Hematopoietic multipotent progenitor cell treated with erythropoietin and hydrocortisone succinate and interleukin-3 and kit ligand, for 6 days (in vitro differentiated cells): ENCODE data around the gene ADCK2.
A peak's percentile ranks its signal among the peaks of the same experiment; 100 is the strongest.
"Not testable (repeated sequence)": the region's sequence is repeated elsewhere in the genome, so short reads cannot be mapped to it uniquely, and the experiment has no call there.

Source experiments
- DNase-seq: peaks from one replicate; pipeline ENCODE4 v3.0.0-alpha.2; 2015

The ADCK2 gene

DNA sequence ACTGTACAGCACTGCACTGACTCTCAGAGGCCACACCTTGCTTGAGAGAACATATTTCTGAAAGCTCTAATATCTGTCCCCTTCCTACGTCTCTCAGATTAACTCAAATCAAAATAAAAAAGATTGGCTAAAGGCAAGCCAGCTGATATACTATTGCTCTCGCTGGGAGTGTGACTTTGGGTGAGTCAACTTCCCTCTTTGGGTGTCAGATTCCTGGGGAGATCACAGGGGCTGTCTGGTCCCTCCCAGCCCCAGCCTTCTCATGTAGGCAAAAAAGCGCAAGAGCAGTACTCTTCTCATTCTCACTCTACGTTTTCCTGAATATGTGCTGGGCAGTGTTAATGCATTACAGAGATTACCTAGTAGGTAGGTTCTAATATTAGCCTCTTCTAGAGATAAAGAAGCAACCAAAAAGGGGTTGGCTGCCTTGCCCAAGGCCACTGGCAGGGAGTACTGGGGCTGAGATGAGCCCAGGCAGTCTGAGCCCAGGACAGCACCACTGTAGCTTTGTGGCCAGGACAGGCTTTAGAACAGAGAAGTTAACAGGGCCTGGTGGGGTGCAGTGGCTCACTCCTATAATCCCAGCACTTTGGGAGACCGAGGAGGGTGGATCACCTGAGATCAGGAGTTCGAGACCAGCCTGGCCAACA, 23.1 kb upstream of the ADCK2 start:
- DNase-seq: no peak

DNA sequence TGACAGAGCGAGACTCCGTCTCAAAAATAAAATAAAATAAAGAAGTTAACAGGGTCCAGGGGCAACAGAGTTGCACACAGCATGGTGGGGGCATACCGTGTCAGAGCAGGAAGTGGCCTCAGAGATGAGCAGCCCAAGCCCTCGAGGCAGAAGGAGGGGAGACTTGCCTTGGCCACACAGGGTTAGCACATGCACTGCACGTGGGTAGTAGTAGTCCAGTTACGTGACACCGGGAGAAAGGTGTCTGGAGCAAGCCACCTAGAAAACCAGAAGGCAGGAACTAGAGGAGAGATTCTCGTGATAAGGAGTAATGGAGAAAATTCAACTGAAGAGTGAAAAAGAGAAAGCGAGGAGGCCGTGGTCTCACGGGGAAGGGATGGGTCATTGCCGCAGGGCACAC, 22.4 kb upstream of the ADCK2 start:
- DNase-seq: no peak

DNA sequence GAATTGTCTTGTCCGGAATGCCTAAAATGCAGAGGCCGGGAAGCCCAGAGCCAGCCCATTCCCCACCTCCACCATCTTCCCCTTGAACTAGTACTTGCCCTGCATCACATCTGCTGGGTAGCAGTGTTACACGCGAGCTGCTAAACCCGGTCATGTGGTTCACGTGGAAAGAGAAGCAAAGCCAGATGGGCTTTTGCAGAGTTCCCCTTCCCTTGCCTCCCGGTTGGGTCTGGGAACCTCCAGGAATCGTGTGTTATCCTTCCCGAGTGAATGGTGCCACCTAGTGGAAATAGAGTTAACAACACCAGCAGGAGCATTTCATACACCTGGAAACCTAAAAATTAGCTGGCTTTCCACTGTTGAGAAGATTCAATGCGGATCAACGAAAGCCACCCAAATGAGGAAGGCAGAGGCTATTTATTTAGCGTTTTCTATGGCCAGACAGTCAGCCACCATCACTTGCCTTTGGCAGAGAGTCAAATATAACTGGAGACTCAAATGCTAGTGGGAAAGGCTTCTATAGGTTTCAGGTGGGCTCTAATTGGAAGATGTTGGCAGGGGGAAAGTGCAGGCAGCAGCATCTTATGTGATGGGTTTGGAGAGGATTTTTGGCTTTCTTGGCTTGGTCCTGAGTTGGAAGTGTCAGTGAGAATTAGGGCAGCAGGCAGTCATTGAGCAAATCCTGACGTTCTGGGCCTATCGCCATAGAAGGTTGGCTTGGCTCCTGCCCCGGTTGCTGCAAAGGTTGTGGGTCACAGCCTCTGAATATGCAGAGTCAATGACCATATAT, 19.2 kb upstream of the ADCK2 start:
- DNase-seq: peak; percentile 70

DNA sequence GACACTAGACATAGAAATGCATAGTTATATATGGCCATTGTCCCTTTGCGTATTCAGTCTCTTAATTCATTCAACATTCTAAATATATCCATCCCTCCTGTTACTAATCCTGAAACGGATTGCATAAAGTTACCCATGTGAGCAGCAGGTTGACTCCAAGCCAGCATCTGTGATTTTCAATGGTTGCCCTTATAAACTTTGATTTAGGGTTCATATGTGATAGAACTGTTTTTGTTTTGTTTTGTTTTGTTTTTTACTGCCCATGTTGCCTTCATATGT, 18.7 kb upstream of the ADCK2 start:
- no peak for DNase-seq

DNA sequence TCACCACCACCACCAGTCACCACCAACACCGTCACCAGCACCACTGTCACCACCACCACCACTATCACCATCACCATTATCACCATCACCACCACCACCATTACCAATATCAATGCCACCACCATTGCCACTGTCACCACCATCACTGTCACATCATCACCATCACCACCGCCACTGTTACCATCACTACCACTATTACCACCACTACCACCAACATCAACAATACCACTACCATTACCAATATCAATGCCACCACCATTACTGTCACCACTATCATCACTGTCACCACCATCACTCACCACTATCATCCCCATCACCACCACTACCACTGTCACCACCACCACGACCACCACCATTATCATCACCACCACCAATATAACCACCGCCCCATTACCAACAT, 18.1 kb upstream of the ADCK2 start:
- DNase-seq: no peak

DNA sequence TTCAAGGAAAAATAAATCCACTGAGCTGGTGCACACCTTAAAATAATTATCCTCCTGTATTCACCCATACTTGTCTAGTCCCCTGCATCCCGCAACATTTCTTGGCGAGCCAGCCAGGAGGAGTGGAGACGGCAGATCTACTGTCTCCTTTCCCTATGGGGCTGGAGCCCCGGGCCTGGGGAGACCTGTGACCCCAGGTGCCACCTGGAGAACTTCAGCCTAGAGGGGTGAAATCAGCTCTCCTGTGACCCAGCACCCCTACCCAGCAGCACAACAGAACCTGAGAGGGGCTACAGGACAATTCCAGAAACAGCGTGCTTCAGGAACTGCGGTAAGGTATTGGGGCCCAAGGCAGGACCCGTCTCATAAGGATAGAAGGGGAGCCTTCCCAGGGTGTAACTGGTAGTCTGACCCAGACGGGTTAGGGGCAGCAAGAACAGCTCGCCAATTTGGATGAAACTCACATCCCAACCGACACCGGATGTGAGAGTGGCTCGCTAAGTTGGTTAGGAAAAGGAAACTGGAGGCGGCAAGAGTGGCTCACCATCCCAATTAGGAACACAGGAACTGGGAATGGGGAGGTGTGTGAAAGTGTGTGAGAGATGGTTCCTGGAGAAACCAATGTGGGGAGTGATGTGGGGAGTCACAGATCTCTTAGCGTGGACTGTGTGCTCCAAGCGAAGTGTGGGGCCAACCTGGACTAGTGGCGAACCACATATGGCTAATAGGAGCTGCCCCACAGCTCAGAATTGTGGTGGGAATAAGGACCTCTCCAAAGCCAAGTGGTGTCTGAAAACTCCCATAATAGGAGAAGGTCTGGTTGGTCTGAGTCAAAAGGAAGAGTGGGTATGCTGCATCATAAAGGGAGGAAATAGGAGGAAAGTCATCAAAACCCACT, 17.0 kb upstream of the ADCK2 start:
- no peak for DNase-seq

DNA sequence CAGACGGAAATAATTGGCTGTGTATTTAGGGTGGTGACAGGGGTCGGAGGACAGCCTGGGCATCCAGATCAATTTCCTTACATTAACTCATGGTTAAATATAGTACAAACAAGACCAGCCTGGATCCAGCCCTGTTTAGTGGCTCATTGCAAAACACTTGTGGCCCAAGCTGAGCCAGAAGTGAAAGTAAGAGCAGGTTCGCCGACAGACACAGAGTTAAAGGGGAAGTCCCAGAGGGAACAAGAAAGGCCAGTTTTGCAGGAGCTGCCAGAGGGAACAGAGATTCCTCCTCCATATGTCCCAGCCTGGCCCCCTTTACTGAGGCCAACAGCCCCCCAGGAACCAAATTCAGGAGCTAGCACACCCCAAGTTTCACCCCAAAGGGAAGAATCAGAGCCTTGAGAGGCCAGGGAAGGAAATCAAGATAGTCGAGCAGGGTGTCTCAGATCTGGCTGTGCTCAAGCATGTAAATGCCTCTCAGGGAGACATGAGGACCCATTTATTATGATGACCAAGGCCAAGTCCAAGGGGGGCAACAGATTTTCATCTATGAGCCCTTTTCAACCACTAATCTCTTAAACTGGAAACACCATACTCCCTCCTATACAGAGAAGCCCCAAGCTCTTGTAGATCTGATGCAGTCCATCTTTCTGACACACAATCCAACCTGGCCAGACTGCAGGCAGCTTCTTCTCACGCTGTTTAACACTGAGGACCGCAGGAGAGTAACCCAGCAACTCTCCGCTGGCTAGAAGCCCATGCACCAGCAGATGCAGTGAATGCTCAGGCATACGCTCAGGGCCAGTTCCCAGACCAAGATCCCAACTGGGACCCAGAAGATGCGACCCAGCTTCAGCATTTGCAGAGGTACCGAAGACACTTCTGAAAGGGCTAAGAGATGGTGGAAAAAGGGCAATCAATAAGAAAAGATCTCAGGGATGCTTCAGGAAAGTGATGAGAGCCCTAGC, 15.9 kb upstream of the ADCK2 start:
- DNase-seq: peak; percentile 74

DNA sequence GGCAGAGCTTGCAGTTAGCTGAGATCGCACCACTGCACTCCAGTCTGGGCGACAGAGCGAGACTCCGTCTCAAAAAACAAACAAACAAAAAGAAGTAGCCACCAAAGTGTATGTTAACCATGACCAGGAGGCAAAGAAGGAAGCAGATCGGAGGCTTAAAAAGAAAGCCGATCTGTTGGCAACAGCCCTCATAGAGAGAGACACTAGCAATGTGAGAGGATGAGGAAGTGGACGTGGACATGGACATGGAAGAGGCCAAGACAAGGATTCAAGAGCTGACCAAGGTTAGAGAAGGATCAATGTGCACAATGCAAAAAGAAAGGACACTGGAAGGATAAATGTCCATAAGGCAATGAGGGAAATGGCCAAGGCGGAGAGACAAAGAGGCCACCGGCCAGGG, 14.9 kb upstream of the ADCK2 start:
- no peak for DNase-seq

DNA sequence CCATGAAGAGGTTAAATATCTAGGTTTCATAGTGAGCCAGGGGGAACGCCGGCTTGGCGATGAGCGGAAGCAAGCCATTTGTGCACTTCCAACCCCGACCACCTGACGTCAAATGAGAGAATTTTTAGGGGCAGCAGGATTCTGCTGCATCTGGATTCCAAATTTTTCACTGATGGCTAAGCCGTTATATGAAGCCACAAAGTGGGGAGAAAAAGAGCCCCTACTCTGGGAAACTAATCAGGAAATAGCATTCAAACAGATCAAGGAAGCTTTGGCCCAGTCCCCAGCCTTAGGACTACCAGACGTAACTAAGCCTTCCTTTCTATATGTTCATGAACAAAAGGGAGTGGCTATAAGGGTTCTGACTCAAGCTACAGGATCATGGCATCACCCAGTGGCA, 12.9 kb upstream of the ADCK2 start:
- no peak for DNase-seq

DNA sequence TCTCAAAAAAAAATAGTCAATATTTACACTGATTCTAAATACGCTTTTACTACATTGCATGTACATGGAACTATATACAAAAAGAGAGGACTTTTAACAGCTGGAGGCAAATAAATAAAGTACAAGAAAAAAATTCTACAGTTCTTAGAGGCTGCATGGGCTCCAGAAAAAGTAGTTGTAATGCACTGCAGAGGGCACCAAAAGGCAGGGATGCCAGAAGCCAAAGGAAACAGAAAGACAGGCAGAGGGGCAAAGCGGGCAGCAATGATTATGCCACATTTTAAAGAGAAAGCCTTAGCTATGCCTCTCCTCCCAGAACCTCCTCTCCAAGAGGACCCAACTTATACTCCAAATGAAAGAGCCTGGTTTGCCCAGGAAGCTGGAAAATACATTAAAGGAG, 11.6 kb upstream of the ADCK2 start:
- no peak for DNase-seq

DNA sequence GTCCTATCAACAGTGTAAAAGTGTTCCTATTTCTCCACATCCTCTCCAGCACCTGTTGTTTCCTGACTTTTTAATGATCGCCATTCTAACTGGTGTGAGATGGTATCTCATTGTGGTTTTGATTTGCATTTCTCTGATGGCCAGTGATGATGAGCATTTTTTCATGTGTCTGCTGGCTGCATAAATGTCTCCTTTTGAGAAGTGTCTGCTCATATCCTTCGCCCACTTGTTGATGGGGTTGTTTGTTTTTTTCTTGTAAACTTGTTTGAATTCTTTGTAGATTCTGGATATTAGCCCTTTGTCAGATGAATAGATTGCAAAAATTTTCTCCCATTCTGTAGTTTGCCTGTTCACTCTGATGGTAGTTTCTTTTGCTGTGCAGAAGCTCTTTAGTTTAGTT, 9.8 kb upstream of the ADCK2 start:
- not testable (repeated sequence) for DNase-seq

DNA sequence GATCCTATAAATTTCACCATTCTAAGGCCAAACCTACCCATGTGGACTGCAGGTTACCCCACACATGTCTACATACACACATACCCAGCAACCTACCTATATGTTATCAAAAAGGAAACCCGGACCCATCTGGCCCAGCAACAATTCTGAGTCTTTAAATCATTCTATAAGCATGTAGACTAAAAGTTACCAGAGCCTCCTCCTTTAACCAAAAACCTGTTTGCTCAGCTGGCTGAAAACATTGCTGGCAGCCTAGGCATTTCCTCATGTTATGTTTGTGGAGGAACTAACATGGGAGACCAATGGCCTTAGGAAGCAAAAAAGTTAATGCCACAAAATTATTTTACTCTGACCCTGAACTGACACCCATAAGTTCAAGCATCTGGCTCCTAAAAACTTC, 5.3 kb upstream of the ADCK2 start:
- no peak for DNase-seq

DNA sequence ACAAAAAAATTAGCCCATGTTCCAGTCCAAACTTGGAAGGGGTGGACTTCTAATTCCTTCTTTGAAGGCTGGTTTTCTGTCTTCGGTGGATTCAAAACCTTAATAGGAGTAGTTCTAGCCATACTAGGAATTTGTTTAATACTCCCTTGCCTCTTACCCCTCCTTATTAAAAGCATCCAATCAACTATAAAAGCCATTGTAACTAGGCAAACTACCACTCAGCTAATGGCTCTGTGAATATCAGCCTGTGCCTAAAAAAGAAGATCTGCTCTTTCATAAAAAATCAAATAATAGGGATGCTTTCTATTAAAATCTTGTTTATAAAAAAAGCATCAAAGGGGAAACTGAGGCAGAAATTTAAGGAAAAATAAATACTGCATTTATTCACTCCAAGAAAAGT, 4.1 kb upstream of the ADCK2 start:
- no peak for DNase-seq

DNA sequence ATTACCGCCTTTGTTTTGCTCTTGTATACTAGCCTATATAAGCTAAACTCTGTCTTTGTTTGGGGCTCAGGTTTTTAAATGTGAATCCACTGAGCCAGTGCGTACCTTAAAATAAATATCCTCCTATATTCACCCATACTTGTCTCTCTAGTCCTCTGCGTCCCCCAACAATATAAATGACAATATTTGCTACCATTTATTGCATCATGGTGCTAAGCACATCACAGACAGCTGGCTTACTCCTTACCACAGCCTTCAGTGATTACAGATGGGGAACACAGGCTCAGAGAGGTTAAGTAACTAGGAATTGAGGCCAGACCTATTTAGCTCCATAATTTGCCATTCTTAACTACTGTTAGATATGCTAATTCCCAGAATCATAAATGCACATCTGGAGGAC, 3.4 kb upstream of the ADCK2 start:
- DNase-seq: no peak

DNA sequence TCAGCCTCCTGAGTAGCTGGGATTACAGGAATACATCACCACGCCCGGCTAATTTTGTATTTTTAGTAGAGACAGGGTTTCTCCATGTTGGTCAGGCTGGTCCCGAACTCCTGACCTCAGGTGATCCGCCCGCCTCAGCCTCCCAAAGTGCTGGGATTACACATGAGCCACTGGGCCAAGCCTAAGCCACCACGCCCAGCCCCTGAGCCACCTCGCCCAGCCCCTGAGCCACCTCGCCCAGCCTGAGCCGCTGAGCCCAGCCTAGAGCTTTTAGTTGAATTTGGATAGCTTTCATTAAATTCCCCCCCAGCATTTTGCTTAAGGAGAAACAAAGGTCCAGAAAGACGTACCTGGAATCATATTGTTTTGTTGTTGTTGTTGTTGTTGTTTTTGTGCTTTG, 2.9 kb upstream of the ADCK2 start:
- DNase-seq: not testable (repeated sequence)

DNA sequence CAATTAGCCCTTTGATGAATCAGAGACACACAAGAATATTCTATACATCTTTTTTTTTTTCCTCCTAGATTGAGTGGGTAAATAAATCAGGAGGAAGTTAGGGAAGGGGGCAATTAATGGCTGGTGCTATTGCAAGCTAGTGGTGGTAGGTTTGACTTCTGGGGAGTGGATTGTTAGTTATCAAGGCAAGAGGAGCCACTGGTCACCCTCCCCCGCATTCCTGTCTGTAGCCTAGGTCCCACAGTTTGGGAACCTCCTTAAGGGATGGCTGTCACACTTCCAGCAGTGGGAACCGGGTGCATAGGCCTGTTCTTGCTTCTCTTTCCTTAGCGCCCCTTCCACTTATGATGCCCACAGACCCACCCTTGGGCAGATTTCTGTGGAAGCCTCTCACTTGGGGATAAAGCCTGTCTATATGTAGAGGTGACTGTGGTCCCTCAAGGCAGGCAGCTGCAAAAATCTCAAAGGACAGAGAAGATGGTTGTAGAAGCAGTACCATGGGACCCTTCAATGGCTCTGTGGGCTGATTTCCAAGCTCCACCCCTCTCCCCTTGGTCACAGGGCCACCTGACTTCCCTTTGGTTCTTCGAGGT, 2.3 kb upstream of the ADCK2 start:
- no peak for DNase-seq

DNA sequence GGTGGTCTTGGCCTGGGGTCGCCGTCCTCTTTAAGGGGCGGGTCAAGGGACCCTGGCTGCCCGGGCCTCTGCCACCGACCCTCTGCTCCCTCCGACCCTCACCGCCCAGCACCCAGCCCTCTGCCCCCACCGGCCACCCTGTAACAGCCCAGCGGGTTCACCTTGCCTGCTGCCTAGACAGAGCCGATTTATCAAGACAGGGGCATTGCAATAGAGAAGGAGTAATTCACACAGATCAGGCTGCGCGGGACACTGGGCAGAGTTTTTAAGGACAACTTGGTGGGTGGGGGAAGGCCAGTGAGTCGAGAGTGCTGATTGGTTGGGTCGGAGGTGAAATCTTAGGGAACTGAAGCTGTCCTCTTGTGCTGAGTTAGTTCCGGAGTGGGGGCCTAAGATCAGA, 779 bp upstream of the ADCK2 start:
- DNase-seq: no peak

DNA sequence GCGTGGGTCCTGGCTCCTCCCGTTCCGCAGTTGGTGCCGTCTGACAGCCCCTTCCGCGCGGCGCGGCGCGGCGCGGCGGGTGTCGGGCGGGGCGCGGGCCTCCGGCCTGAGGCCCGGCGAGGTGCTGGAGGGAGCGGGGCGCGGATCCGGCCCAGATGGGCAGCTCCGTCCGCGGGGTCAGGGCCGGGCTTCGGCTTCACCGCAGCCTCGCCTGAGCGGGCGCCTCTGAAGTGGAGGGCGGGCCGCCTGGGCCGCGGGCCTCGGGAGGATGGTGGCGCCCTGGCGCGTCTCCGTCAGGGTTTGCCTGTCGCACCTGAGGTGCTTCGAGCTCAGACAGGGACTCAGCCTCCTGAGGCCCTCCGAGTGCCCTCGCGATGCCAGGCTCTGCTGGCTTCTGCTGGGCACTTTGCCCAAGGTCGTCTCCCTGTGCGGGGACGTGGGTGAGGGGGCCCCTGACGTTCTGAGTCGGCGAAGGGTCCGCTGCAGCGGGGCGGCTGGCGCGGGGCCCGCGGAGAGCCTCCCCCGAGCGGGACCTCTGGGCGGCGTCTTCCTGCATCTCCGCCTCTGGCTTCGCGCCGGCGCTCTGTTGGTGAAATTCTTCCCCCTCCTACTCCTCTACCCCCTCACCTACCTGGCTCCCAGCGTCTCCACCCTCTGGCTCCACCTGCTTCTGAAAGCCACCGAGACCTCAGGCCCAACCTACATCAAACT, 473 bp downstream of the ADCK2 start:
- DNase-seq: peak; percentile 54

DNA sequence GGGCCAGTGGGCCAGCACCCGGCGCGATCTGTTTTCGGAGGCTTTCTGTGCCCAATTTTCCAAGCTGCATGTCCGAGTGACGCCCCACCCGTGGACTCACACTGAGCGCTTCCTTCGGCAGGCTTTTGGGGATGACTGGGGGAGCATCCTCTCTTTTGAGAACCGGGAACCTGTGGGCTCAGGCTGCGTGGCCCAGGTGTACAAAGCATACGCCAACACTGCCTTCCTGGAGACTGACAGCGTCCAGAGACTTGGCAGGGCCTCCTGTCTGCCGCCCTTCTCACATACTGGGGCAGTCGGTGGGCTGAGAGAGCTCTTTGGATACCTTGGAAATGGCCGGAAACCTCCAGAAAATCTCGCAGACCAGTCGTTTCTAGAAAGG, 1.0 kb downstream of the ADCK2 start:
- no peak for DNase-seq

DNA sequence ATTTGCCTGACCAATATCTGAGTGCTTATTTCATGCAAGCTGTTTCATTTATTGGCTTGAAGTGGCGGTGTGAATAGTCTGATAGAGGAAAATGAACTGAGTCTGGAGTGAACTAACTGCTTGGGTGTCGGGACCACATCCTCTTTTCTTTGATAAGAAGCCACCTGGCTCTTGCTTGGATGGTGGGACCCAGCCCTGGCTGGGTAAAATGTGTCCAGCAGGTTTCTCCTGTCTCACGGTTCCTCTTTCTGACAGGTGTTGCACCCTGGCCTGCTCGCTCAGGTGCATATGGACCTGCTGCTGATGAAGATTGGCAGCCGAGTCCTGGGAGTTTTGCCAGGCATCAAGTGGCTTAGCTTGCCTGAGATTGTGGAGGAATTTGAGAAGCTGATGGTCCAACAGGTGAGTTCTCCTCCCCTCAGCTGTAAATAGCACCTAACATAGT, 1.6 kb downstream of the ADCK2 start:
- no peak for DNase-seq

DNA sequence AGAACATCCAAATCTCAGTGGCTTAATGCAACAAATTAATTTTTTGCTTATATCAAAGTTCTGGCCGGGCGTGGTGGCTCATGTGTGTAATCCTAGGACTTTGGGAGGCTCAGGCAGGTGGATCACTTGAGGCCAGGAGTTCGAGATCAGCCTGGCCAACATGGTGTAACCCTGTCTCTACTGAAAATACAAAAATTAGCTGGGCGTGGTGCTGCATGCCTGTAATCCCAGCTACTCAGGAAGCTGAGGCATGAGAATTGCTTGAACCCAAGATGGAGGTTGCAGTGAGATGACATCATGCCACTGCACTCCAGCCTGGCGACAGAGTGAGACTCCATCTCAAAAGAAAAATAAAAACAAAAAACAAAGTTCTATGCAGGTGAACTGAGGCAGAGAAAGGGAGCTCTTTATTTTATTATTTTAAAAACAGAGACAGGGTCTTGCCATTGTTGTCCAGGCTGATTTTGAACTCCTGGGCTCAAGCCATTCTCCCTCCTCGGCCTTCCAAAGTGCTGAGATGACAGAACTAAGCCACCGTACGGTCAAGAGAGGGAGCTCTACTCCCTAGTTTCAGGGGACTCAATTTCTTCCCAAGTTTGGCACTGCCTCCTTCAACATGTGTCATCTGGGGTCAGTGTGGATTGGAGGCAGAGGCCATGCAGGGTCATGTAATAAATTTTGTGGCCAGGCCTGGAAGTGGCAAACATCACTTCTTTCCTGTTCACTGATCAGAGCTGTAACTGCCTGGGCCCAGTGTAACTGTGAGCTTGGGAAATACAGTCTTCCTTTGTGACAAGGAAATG, 2.4 kb downstream of the ADCK2 start:
- peak; percentile 74 for DNase-seq
